HG03460 (cell line): ENCODE data around the gene NUP43.
"Not testable (repeated sequence)": the region's sequence is repeated elsewhere in the genome, so short reads cannot be mapped to it uniquely, and the experiment has no call there.

Experiments
- ATAC-seq: cut with Tn5 transposase; IDR thresholded peaks from one replicate; pipeline ENCODE4 v1.9.1; 2021; ENCODE audit not compliant: unreplicated experiment

NUP43 gene

DNA sequence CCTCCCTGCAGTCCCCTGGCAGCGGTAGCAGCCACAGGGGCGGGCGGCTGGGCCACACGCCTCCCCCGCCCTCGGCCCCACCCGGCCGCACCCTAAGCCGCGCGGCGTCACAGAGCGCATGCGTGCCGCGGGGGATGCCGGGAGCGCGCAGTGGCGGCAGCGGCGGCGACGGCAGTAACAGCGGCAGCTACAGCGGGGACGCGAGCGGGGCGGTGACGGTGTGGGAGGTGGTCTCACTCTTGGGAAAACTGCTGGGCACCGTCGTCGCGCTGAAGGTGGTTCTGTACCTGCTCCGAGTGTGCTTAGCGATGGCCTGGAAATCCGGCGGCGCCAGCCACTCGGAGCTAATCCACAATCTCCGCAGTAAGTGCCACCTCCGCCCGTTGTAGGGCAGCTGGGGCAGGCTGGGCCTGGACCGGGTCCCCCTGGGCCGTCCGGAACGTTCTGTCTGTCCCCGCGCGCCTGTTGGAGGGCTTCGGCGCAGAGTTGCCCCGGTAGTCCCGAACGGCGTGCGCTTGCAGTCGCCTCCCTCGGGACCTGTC is 3.3 kb upstream of the NUP43 start, which contains the start of gene PCMT1:
TSS of gene PCMT1 (plus strand) at position 148 of the 542 bp plus-strand sequence. CDS start at position 309, 161 bp downstream.
- ATAC-seq, result peak; percentile 81

DNA sequence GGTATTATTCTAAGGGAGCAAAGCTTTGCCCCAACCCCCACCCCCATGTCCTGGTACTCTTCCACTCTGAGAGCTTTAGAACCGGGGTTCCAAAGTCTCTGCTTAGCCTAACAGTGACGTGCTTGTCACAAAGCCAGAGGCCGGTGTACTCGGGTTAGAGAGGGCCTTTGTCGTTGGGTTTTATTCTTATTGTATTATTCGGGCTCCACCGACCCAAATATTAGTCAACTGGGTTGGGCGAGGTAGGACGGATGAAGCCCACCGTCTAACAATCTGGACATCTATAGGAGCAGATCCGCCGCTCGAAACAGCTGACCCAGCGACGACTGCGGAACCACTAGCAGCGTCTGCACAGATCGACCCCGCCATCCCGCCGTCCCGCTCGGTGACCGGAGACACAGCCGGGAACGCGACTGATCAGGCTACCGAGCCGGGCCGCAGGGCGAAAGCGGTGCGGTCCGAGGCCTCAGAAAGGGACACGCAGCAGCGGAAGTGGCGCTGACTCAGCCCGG is 2.8 kb upstream of the NUP43 start:
- ATAC-seq, result peak; percentile 1

DNA sequence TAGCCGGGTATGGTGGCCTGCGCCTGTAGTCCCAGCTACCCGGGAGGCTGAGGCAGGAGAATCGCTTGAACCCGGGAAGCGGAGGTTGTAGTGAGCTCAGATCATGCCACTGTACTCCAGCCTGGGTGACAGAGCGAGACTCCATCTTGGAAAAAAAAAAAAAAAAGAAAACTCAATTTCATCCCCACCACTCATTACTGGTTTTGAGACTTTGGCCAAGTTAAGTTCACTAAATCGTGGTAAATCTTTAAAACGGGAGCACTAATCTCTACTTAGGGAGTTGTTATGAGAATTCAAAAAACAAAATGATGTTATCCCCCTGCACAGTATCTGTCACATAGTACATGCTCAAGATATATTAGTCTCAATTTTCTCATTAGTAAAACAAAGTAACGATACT is 1.1 kb downstream of the NUP43 start:
- not testable (repeated sequence) for ATAC-seq

GRCh38 chr6:149734915-149735314 is 11.4 kb downstream of the NUP43 start:
- no peak for ATAC-seq

DNA sequence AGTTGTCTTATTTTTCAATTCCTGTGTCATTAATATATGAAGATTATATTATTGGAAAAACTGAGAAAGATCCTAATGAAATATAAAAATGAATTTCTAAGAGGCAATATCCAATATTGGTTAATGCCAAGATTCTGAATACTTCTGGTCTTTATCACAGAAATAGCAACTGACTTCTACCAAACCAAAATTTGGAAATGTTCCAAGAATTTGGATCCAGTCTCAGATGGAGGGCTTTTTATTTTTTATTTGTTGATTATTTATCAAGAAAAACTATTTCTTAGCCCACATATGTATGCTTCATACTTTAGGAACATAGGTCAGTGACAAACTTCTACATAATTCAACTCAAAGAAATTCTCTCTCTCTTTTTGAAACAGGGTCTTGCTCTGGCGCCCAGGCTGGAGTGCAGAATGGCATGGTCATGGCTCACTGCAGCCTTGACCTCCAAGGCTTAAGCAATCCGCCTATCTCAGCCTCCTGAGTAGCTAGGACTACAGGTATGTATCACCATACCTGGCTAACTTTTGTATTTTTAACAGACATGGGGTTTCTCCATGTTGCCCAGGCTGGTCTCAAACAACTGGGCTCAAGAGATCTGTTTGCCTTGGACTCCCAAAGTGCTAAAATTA is 13.1 kb downstream of the NUP43 start:
- ATAC-seq, result no peak

DNA sequence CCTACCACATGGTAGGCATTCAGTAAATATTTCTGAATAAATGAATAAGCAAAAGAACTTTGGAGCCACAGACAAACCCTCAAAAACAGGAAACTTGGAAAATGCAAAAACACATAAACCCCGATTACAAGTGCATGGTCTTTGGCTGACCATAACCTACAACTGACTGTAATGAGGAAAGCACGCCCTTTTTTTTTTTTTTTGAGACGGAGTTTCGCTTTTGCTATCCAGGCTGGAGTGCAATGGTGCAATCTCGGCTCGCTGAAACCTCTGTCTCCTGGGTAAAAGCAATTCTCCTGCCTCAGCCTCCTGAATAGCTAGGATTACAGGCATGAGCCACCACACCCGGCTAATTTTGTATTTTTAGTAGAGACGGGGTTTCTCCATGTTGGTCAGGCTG is 16.5 kb downstream of the NUP43 start:
- ATAC-seq, result no peak

DNA sequence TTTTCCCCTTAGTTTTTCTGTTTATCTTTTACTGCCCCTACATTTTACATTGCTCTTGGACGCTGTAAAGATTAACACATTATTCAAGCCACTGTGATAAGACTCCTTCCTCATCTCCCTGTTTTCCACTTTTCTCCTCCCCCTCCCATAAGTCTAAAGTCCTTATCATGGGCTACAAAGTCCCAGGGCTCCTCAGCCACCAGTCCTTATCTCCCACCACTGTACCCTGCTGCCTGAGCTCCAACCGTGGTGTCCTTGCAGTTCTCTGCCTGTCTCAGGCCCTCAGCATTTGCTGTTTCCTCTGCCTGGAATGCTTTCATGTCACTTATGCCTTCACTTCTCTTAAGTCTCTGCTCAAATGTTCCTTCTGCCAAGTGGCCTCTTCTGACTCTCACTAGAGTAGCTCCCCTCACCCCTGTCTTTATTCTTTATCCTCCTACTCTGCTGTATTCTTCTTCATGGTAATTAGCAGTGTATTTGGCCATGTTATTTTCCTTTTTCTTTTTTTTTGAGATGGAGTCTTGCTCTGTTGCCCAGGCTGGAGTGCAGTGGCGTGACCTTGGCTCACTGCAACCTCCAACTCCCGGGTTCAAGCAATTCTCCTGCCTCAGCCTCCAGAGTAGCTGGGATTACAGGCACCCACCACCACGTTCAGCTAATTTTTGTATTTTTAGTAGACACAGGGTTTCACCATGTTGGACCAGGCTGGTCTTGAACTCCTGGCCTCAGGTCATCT is 17.7 kb downstream of the NUP43 start:
- no peak for ATAC-seq

DNA sequence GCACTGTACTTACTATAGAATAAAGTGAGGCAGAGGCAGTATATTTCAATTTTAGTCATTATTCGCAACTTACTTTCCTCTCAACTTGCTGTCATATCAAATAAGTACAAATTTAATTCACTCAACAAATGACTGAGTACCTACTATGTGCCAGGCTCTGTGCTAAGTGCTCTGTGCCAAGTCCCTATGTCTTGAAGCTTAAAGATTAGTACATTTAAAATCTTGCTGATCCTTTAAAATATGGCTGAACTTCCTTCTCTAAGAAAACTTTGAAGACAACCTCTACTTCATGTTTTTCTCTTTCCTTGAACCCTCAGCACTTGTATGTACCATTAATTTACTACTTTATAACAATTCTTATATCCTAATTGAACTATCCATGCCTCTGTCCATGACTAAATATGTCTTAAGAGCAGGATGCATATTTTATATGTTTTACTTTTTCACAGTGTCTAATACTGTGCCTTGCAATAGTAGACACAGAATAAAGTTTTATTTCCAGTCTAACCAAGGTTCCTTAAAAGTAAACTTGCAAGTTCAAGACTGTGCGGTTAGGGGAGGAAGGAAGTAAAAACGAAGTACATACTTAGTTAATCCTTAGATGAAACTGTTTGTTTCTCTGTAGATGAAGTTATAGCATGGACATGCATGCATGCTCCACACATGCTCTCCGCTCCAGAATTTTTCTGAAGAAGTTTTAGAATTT is 18.4 kb downstream of the NUP43 start:
- no peak for ATAC-seq

DNA sequence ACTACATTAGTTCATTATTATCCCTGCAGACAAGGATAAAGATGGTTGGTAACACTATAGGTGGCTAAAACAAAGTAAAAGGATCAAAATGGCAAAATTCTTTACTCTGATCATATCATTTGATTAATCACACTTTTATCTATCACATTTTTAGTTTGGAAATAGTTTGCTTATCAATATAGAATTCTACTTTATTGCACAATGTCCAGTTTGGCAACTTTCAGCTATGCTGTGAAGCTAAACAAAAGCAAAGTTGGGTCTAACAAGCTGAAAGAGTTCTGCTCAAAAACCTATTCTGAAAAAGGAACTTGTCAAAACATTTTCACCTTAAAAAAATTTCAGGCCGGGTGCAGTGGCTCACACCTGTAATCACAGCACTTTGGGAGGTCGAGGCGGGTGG is 20.5 kb downstream of the NUP43 start:
- ATAC-seq, result no peak

- ATAC-seq, result no peak
Observed at GRCh38 chr6:149723771-149724417, 22.4 kb downstream of the NUP43 start.

DNA sequence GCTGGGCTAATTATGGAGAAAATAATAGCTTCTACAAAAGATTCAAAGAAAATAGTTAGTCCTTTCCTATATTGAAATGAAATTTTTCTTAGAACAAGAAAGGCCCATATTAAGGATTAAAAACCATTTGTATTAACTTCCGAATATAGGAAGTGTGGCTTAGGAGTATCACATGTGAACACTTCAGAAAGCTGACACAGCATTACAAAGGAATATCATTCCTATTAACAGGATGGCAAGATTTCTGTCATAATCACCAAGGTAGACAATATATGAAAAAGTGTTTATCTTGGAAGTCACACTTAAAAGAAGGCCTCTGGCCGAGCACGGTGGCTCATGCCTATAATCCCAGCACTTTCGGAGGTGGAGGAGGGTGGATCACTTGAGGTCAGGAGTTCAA is 23.1 kb downstream of the NUP43 start:
- ATAC-seq, result no peak

- no peak for ATAC-seq
Observed at GRCh38 chr6:149719531-149719930, 26.8 kb downstream of the NUP43 start.

DNA sequence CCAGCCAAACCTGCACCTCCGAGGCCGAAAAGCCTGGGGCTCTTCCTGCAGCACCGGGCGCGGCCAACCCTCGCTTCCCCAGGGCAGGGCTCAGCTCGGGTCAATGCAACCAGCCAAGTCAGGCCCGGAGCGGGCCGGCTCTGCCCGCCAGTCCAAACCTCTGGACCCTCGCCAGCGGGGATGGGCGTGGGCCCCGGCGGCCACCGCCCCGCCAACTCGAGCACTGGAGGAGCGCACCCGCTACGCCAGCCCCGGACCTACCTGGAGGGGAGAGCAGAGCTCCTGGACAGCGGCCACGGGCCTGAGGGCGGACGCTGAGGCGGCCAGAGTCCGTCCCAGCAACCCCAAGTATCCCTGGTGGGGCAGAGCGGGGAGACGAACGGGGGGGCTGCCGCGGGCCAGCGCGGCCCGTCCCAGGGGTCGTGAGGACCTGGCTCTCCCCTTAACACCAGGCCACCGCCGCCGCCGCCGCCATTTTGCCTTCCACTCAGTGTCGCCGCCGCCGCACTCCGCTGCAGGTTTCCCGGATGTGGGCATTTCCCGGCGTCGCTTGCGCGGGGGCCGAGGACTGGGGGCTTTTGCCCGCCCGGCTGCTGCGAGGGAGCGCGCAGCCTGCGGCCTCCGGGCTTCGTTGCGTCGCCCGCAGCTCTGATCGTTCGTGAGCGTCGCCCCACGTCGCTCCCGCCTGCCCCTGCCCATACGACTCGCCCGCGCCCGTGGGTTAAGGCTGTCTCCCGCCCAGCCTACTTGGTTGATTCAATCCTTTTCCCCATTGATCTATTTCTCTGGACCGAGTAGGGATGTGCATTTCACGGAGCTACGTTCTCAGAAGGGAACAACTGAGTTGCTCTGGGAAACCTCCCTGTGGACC is 28.5 kb downstream of the NUP43 start, which contains the start of gene LATS1:
TSS of gene LATS1 (minus strand) at position 514 of the 871 bp plus-strand sequence. CDS start 15,975 bp downstream, outside the sequence.
- peak; percentile 87 for ATAC-seq

DNA sequence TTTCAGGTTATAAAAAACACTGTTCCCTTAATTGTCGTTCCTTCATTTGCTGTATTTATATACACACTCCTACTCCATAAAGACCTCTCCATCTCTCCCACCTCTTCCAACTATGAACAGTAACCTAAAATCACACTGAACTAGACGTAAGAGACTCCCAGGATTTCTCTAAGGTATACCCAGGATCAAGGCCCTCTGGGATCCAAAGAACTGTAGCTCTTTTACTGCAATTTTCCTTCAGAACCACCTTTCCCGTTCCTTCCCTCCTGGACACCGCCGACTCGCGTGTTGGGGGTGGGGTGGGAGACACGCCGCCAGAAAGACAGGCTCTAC is 29.1 kb downstream of the NUP43 start:
- no peak for ATAC-seq

GRCh38 chr6:149716181-149716963 is 30.0 kb downstream of the NUP43 start:
- no peak for ATAC-seq

GRCh38 chr6:149714442-149714841 is 31.9 kb downstream of the NUP43 start:
- no peak for ATAC-seq

GRCh38 chr6:149711711-149712110 is 34.6 kb downstream of the NUP43 start:
- ATAC-seq, result no peak

- no peak for ATAC-seq
Observed at GRCh38 chr6:149701714-149702113, 44.6 kb downstream of the NUP43 start.

DNA sequence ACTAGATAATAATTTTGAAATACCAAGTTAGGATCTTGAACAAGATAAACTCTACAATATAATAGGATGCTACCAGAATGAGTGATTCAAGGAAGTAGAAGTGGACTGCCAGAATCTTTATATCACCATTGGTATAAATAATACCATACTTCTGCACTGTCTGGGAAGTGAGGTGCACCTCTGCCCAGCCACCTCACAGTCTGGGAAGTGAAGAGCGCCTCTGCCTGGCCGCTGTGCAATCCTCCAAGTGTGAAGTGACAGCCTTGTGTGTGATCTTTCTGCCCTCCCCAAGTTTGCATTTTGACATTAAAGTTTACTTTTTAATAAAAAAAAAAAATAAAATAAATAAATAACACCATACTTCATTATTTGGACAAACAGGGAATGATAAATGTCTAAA is 47.2 kb downstream of the NUP43 start:
- no peak for ATAC-seq
